ENCODE data around the gene ONECUT3.
A peak's percentile ranks its signal among the peaks of the same experiment; 100 is the strongest.
"Not testable (repeated sequence)": the region's sequence is repeated elsewhere in the genome, so short reads cannot be mapped to it uniquely, and the experiment has no call there.

ONECUT3 gene
- total RNA-seq: 0 reads per million in 2 donors

DNA sequence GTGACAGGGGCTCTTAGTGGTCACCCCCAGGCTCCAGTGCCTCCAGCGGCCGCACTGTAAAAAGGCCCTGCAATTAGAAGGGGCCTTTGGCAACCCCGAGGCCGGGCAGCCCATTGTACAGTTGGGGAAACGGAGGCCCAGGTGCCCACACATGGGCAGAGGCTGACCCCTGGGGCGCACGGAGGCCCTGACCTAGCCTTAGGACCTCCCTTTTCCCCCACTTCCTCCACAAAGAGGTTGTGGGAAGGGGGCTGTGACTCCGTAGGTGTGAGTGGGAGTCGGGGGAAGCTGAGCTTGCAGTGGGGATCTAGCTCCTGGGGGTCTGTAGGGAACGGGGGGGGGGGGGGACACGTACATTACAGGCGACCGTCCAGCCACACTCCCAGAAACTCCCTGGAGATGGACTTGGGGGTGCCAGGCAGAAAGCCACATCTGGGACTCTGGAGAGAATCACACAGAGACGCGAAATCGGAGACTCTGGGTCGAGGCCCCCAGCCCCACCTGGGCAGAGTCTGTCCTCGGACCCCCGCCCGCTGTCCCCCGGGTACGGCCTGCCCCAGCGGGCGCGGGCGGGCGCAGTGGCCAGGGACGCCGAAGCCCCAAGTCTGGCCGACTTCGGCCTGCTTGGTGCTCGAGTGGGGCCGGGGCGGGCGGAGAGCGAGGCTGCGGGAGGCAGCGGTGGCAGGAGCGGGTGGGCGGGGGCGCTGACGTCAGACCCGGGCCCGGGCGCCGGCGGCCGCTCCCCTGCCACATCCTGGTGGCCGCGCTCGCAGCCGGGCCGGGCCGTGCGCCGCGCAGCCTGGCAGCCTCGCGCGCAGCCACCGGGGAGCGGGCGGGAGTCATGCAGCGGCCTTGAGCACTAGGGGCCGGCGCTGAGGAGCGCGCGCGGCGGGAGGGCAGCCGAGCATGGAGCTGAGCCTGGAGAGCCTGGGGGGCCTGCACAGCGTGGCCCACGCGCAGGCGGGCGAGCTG lies at the start of gene ONECUT3:
Gene ONECUT3, plus strand, starts transcription at position 750 of the 972 bp plus-strand sequence. Its CDS starts 157 bp downstream, at position 907.
- no peak for DNase-seq

DNA sequence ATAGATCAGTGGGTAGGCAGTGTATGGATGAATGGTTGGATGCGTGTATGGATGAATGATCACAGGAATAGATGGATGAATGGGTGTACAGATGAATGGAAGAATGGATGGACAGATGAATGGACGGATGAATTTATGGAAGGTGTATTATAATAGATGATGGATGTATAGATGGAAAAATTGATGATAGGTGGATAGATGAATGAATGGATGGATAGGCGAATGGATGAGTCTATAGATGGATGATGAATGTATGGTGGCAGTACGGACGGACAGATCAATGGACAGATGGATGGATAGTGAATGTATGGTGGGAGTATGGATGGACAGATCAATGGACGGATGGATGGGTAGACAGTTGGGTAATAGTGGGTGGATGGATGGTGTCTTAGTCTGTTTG lies 49.0 kb upstream of the ONECUT3 start:
- no peak for DNase-seq

- DNase-seq: no peak
Observed at GRCh38 chr19:1705367-1705766, 47.9 kb upstream of the ONECUT3 start.

DNA sequence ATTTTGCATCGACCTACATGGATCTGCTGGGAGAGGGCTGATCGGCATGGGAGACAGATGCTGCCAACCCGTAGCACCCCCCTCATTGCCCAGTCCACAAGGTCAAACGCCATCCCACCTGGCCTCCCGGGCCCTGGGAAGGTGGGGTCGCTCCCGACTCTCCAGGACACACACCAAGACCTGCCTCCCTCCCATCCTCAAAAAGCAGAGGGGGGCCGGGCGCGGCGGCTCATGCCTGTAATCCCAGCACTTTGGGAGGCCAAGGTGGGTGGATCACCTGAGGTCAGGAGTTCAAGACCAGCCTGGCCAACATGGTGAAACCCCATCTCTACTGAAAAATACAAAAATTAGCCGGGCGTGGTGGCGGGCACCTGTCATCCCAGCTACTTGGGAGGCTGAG lies 46.7 kb upstream of the ONECUT3 start:
- not testable (repeated sequence) for DNase-seq

- DNase-seq: no peak
Observed at GRCh38 chr19:1707240-1707639, 46.1 kb upstream of the ONECUT3 start.

GRCh38 chr19:1713170-1713569 lies 40.1 kb upstream of the ONECUT3 start:
- DNase-seq: no peak

- DNase-seq: no peak
Observed at GRCh38 chr19:1715540-1715939, 37.8 kb upstream of the ONECUT3 start.

GRCh38 chr19:1717200-1717969 lies 35.9 kb upstream of the ONECUT3 start:
- no peak for DNase-seq

DNA sequence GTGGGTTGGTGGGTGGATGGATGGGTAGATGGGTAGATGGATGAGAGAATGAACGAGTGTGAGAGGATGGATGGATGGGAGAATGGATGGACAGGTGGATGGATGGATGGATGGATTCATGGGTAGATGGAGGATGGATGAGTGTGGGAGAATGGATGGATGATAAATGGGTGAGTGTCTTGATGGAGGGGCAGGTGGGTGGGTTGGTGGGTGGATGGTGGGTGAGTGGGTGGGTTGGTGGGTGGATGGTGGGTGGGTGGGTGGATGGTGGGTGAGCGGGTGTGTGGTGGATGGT lies 35.4 kb upstream of the ONECUT3 start:
- no peak for DNase-seq

- DNase-seq: no peak
Observed at GRCh38 chr19:1718420-1719291, 34.6 kb upstream of the ONECUT3 start.

GRCh38 chr19:1719519-1719918 lies 33.8 kb upstream of the ONECUT3 start:
- DNase-seq: no peak

GRCh38 chr19:1720237-1720636 lies 33.1 kb upstream of the ONECUT3 start:
- DNase-seq: no peak

DNA sequence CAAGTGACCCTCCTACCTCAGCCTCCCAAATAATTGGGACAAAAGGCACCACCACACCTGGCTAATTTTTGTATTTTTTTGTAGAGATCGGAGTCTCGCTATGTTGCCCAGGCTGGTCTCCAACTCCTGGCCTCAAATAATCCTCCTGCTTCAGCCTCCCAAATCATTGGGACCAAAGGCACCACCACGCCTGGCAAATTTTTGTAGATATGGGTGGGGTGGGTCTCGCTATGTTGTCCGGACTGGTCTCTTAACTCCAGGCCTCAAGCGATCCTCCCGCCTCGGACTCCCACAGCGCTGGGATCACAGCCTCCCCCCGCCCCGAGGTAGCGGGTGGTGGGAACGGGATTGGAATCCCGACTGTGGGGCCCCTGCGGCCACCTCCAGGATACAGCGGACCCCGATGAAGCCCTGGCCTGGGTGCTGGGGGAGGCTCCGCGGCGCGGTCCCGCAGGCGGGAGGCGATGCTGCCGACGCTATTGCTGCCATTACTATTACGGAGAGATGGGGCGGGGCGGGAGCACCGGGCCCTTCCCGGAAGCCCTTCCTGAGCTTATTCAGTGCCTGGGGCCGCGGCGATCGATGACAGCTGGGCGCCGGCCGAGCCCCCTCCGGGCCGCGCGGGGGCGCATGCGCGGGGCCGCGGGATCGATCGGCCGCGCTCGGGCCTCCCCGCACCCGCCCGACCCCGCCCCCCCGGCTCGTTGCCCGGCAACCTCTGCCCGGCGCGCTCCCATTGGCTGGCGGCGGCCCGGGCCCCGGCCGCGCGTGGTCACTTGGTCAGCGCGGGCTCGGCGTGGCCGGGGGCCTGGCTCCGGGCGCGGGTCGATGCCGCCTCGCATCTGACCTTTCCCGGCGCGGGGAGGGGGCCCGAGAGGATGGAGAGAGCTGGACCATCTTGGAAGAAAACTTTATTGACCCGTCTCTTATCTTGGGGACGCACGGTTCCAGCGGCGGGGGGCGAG lies 27.9 kb upstream of the ONECUT3 start:
- DNase-seq: peak in 2 of 5 experiments; percentile 11 to 38

GRCh38 chr19:1728816-1729567 lies 24.3 kb upstream of the ONECUT3 start:
- no peak for DNase-seq

DNA sequence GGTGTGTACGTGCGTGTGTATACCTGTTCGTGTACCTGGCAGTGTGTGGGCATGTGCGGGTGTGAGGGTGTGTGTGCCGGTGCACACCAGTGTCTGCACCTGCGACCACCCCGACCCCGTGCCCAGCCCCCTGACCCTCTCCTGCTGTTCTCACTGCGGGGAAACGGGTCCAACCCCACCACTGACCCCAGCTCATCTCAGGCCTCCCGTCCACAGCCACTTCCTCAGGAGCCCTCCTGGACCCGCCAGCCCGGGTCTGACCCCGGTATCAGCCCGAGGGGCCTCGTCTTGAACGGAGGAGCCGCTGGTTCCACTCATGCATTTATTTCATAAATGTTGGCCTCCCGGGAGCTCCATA lies 23.8 kb upstream of the ONECUT3 start:
- no peak for DNase-seq

DNA sequence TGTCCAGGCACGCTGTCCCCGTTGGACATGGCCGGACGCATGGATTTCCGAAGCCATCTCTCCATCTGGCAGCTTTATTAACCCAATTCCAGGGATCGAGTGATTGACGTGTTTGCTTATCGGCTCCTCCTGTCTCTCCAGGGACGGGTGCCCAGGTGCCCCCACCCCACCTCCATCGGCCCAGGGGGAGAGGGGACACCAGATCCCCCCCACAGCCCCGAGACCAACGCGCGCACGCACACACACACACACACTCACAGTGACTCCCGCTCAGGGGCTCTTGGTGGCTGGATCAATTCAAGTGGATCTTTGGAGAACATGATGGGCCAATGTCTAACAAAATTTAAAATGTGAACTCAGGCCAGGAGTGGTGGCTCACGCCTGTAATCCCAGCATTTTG lies 23.1 kb upstream of the ONECUT3 start:
- DNase-seq: no peak

GRCh38 chr19:1734321-1734966 lies 18.9 kb upstream of the ONECUT3 start:
- DNase-seq: no peak

DNA sequence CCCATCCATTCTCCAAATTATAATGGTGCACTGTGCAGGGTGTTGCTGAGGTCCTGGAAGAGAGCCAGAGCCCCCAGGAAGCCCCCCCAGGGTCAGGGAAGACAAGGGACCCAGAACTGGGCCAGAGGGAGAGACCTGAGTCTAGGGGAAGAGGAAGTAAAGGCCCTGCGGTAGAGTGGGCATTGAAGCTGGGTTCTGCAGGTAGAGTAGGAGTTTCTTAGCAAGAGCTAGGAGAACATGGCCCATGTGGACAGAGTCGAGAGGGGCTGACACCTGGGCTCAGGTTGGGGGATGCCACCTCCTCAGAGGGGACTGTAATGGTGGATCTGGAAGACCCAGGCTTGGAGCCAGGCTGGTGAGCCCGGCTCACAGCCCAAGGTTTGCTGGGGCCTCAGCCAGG lies 17.0 kb upstream of the ONECUT3 start:
- no peak for DNase-seq

- DNase-seq: no peak
Observed at GRCh38 chr19:1736927-1737326, 16.4 kb upstream of the ONECUT3 start.

DNA sequence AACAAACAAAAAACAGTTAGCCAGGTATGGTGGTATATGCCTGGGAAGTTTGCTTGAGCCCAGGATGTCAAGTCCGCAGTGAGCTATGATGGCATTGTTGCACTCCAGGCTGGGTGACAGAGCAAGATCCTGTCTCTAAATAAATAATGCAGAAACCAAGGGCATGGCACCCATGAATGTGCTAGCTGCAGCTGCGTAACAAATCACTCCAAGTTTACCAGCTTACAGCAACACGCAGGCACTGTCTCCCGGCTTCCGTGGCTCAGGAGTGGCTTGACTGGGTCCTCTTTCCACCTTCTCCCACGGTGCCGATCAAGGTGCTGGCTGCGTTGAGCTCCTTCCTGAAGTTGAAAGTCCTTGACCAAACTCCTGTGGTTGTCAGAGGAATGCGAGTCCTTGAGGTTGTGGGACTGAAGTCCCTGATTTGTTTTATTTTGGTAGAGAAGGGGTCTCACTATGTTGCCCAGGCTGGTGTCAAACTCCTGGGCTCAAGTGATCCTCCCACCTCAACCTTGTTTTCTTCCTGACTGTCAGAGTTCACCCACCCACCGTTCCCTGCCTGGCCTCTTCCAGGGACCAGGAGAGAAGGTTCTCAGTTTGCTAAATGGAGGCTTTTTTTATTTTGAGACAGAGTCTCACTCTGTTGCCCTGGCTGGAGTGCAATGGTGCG lies 13.2 kb upstream of the ONECUT3 start:
- DNase-seq: no peak

All from T-helper 2 cell (primary cell).